SK-N-SH treated with all-trans-retinoic acid at 6 μM for 48 hours (cell line): ENCODE results near the gene GPSM1.

Source experiments
- ARNTL ChIP-seq: fragments of 450-650 bp; formaldehyde crosslinking; IDR thresholded peaks from 2 replicates; pipeline ENCODE4 v1.5.0; 2020; ENCODE audit warnings: low read depth, mild to moderate bottlenecking, moderate library complexity, borderline replicate concordance
- ESRRG ChIP-seq: fragments of 250-450 bp; sonication (Bioruptor Pico); IDR thresholded peaks from 2 replicates; pipeline ENCODE4 v1.6.1; 2021; ENCODE audit warnings: mild to moderate bottlenecking
- GLIS3 ChIP-seq: fragments of 250-450 bp; sonication (Bioruptor Pico); IDR thresholded peaks from 2 replicates; pipeline ENCODE4 v1.5.0; 2020; ENCODE audit warnings: mild to moderate bottlenecking, moderate library complexity
- ISL1 ChIP-seq: fragments of 250-450 bp; sonication (Bioruptor Pico); IDR thresholded peaks from 2 replicates; pipeline ENCODE4 v2.1.2; 2022; ENCODE audit warnings: mild to moderate bottlenecking, moderate library complexity
- ZFP3 ChIP-seq: fragments of 250-450 bp; sonication (Bioruptor Pico); IDR thresholded peaks from 2 replicates; pipeline ENCODE4 v1.5.0; 2020; ENCODE audit warnings: mild to moderate bottlenecking, moderate library complexity
- ZFP30 ChIP-seq: fragments of 450-650 bp; formaldehyde crosslinking; IDR thresholded peaks from 2 replicates; pipeline ENCODE4 v1.5.0; 2022; ENCODE audit warnings: mild to moderate bottlenecking, moderate library complexity
- TF ChIP-seq, protein P1 (sequence below): fragments of 250-450 bp; sonication (Bioruptor Pico); IDR thresholded peaks from 2 replicates; pipeline ENCODE4 v1.8.0; 2020; ENCODE audit warnings: mild to moderate bottlenecking, moderate library complexity, borderline replicate concordance

DNA sequence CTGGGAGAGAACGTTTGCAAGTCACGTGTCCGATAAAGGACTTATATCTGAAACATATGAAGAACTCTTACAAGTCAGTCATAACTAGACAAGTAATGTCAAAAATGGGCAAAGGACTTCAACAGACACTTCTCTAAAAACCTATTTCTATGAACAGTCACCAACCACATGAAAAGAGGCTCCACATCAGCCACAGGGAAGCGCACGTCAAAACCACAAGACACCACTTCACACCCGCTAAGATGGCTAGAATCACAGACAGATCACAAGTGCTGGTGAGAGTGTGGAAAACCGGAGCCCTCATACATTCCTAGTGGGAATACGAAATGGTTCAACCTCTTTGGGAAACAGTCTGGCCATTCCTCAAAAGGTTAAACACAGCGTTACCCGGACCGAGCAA lies 57.7 kb downstream of the GPSM1 start:
- TF ChIP-seq ZFP3 (no peak), GLIS3 (CRISPR knock-in tag) (no peak), ISL1 (CRISPR knock-in tag) (no peak), ESRRG (CRISPR knock-in tag) (no peak), ZFP30 (CRISPR knock-in tag) (no peak), ARNTL (no peak)
- TF ChIP-seq, protein P1, sequence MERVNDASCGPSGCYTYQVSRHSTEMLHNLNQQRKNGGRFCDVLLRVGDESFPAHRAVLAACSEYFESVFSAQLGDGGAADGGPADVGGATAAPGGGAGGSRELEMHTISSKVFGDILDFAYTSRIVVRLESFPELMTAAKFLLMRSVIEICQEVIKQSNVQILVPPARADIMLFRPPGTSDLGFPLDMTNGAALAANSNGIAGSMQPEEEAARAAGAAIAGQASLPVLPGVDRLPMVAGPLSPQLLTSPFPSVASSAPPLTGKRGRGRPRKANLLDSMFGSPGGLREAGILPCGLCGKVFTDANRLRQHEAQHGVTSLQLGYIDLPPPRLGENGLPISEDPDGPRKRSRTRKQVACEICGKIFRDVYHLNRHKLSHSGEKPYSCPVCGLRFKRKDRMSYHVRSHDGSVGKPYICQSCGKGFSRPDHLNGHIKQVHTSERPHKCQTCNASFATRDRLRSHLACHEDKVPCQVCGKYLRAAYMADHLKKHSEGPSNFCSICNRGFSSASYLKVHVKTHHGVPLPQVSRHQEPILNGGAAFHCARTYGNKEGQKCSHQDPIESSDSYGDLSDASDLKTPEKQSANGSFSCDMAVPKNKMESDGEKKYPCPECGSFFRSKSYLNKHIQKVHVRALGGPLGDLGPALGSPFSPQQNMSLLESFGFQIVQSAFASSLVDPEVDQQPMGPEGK (CRISPR knock-in tag), result no peak
